B cell (primary cell): ENCODE measurements around the gene PDIA4. TPM values are rescaled to one million over a fixed set of nuclear protein-coding genes. Genes with fewer than 3 reads are reported as not detected.

Experiments used
- ATAC-seq: fragments of 200-7000 bp; cut with Tn5 transposase; one replicate; pipeline ENCODE4 v1.10.0; 2021; ENCODE audit warnings: low read depth, mild to moderate bottlenecking, moderate number of reproducible peaks, moderate library complexity
- CTCF ChIA-PET: fragments of 350-600 bp; sonication (Branson Sonifier 250); formaldehyde crosslinking; loops from one replicate; lab custom pipeline; 2021; ENCODE audit warnings: antibody characterized with exemption, inconsistent platforms; lab: Charles Lee
- POLR2A ChIA-PET: fragments of 350-600 bp; sonication (Branson Sonifier 250); formaldehyde crosslinking; loops from one replicate; lab custom pipeline; 2021; ENCODE audit warnings: antibody characterized with exemption; lab: Charles Lee
- DNase-seq: peaks from one replicate; pipeline ENCODE4 v3.0.0; 2013
- H2AFZ ChIP-seq: 2 replicates; pipeline ENCODE4 v1.6.1; 2012; ENCODE audit warnings: mild to moderate bottlenecking, low read depth, low read length; ENCODE audit not compliant: insufficient read depth, poor library complexity, severe bottlenecking
- H3K27ac ChIP-seq, 2 donors: 1 replicate in 1 of 2; 2 replicates in 1 of 2; pipeline ENCODE4 v1.5.1; 2012 to 2013; ENCODE audit warnings: low read length in 2 of 2, mild to moderate bottlenecking in 2 of 2, moderate library complexity in 1 of 2
- H3K27me3 ChIP-seq, 4 experiments: fragments of 200-600 bp in 1 of 4; sonication (generic) in 1 of 4; replicated peaks in 1 of 4; 1 replicate in 2 of 4; 2 replicates in 2 of 4; pipeline versions ENCODE4 v1.6.1 to v1.7.0; 2013 to 2016; ENCODE audit warnings: low read length in 3 of 4, mild to moderate bottlenecking in 2 of 4, mixed read lengths in 1 of 4, moderate library complexity in 1 of 4; ENCODE audit not compliant: insufficient read depth in 4 of 4, control insufficient read depth in 3 of 4; ENCODE audit errors: control extremely low read depth in 1 of 4
- H3K36me3 ChIP-seq, 2 experiments: replicated peaks in 1 of 2; 1 replicate in 1 of 2; 2 replicates in 1 of 2; pipeline versions ENCODE4 v1.6.1 to v1.7.1; 2013; ENCODE audit warnings: low read length in 1 of 2; ENCODE audit not compliant: insufficient read depth in 2 of 2, control insufficient read depth in 1 of 2; ENCODE audit errors: control extremely low read depth in 1 of 2, extremely low read depth in 1 of 2
- H3K4me1 ChIP-seq, 2 donors: fragments of 200-600 bp in 1 of 2; sonication (generic) in 1 of 2; 1 replicate in 1 of 2; 2 replicates in 1 of 2; pipeline versions ENCODE4 v1.5.1 to v1.6.1; 2013 to 2017; ENCODE audit warnings: low read length in 2 of 2; ENCODE audit not compliant: control insufficient read depth in 2 of 2, insufficient read depth in 2 of 2
- H3K4me2 ChIP-seq: replicated peaks from 2 replicates; pipeline ENCODE3; 2012; ENCODE audit warnings: mild to moderate bottlenecking, low read depth, low read length; ENCODE audit not compliant: poor library complexity, severe bottlenecking
- H3K4me3 ChIP-seq, 5 experiments: fragments of 200-600 bp in 1 of 5; sonication (generic) in 1 of 5; 1 replicate in 3 of 5; 2 replicates in 2 of 5; pipeline versions ENCODE4 v1.5.1 to v1.7.0; 2011 to 2016; ENCODE audit warnings: low read length in 4 of 5, mild to moderate bottlenecking in 4 of 5, low read depth in 2 of 5, control low read depth in 1 of 5, moderate library complexity in 1 of 5; ENCODE audit not compliant: insufficient read depth in 1 of 5; ENCODE audit errors: control extremely low read depth in 1 of 5, extremely low read depth in 1 of 5
- H3K79me2 ChIP-seq: fragments of 200-600 bp; sonication (generic); one replicate; pipeline ENCODE4 v1.6.0; 2016; ENCODE audit warnings: low read length; ENCODE audit not compliant: control insufficient read depth, insufficient read depth
- H3K9ac ChIP-seq: fragments of 200-600 bp; sonication (generic); 2 replicates; pipeline ENCODE4 v1.6.1; 2017; ENCODE audit warnings: mild to moderate bottlenecking, low read length, moderate library complexity
- H3K9me3 ChIP-seq, 3 donors: one replicate each; pipeline versions ENCODE4 v1.6.1 to v1.7.1; 2013; ENCODE audit warnings: low read length in 2 of 3; ENCODE audit not compliant: control insufficient read depth in 2 of 3, insufficient read depth in 1 of 3; ENCODE audit errors: control extremely low read depth in 1 of 3
- H4K20me1 ChIP-seq: 2 replicates; pipeline ENCODE4 v1.6.0; 2012; ENCODE audit warnings: mild to moderate bottlenecking, low read length; ENCODE audit not compliant: insufficient read depth, control insufficient read depth, poor library complexity, severe bottlenecking
- H3K27ac Mint-ChIP-seq: one replicate; pipeline ENCODE4 v1.8.0; 2021; ENCODE audit warnings: mixed read lengths
- H3K27me3 Mint-ChIP-seq: one replicate; pipeline ENCODE4 v1.8.0; 2021; ENCODE audit warnings: mixed read lengths
- H3K4me1 Mint-ChIP-seq: one replicate; pipeline ENCODE4 v1.8.0; 2021; ENCODE audit warnings: mixed read lengths
- H3K4me3 Mint-ChIP-seq: one replicate; pipeline ENCODE4 v1.8.0; 2021; ENCODE audit warnings: mixed read lengths
- H3K9me3 Mint-ChIP-seq: one replicate; pipeline ENCODE4 v1.8.0; 2022; ENCODE audit warnings: mixed read lengths; ENCODE audit not compliant: insufficient read depth
- CTCF ChIP-seq: fragments of 200-600 bp; IDR thresholded peaks from one replicate; pipeline ENCODE4 v1.8.0; 2022; ENCODE audit warnings: antibody characterized with exemption, mild to moderate bottlenecking
- EZH2 ChIP-seq: IDR thresholded peaks from 2 replicates; pipeline ENCODE4 v1.6.1; 2012; ENCODE audit warnings: borderline replicate concordance, low read depth, mild to moderate bottlenecking, moderate library complexity, low read length; ENCODE audit not compliant: insufficient read depth, poor library complexity, severe bottlenecking
- WGBS: methylation state at CpG from one replicate; pipeline ENCODE4 v1.1.5; 2013; ENCODE audit warnings: missing lambda C conversion rate; ENCODE audit not compliant: insufficient coverage; 5-methylcytosine and 5-hydroxymethylcytosine counted together
- intact Hi-C: fragments of 100-400 bp; cut with micrococcal nuclease; formaldehyde crosslinking; loops from one replicate; pipeline ENCODE4 v1.10.0; 2022
- polyA plus RNA-seq: library from polyadenylated mRNA; depleted of rRNA; stranded (reverse); fragments of >200 nt; gene quantifications from 2 replicates; pipeline ENCODE4 v1.2.3, GENCODE V29; 2012
- total RNA-seq, 2 donors: library from RNA; stranded (reverse); fragments of 120-200 nt in 1 of 2; gene quantifications; 1 replicate in 1 of 2; 2 replicates in 1 of 2; pipeline versions ENCODE4 v1.2.3 to v1.2.4, GENCODE V29; 2013 to 2022

Gene PDIA4
- total and polyA plus RNA-seq, 2 donors (not counting 1 experiment from before 2014, with no cell fraction given): 31.6 to 34.7 TPM

- Histone ChIP-seq H3K9me3 (peaks cover 0 to 10% (median 0%) of the 10 kb centered on the region in 3 donors), H2AFZ (peak overlapping the region; percentile 45), H3K4me1 (peaks cover 9 to 27% of the 10 kb centered on the region in 2 donors), H3K4me3 (peak overlapping the region; percentile 66 to 100 (median 75)), H3K9ac (peak overlapping the region; percentile 74), H3K36me3 (no peaks in the 10 kb centered on the region), H3K79me2 (no peaks in the 10 kb centered on the region), H3K27me3 (no peaks in the 10 kb centered on the region), H3K27ac (peak overlapping the region; percentile 56 to 89), H4K20me1 (no peaks in the 10 kb centered on the region), H3K4me2 (peak overlapping the region; percentile 66)
- TF ChIP-seq EZH2: no peak
- no peak for TF ChIP-seq CTCF
- peak overlapping the region; percentile 98 for H3K4me3 Mint-ChIP-seq
- WGBS: 2% methylated on average over 5 of the region's 5 CpGs
- H3K4me1 Mint-ChIP-seq: peaks cover 28% of the 10 kb centered on the region
- DNase-seq: no peak
- H3K27me3 Mint-ChIP-seq: no peaks in the 10 kb centered on the region
- POLR2A ChIA-PET: interaction anchor here (0.6 to 1.4 kb wide), 3 partner anchors 25 to 264 kb away, joined by 3 to 10 read pairs (median 4); partner anchors contain the start of gene CUL1
- peak overlapping the region; percentile 90 for H3K27ac Mint-ChIP-seq
- ATAC-seq: no peak
- intact Hi-C loops: loop anchor here (1.0 to 2.0 kb wide), 5 partner anchors 24 to 698 kb away; partner anchors contain the start of gene CUL1
- CTCF ChIA-PET: interaction anchor here (0.8 to 3.9 kb wide), 21 partner anchors 10 to 697 kb away, joined by 3 to 31 read pairs (median 5); partner anchors contain the start of gene CUL1
- H3K9me3 Mint-ChIP-seq: no peaks in the 10 kb centered on the region
Observed at GRCh38 chr7:148962440-148962822, 65.9 kb downstream of the PDIA4 start.

- H3K27me3 Mint-ChIP-seq: no peaks in the 10 kb centered on the region
- no peak overlapping the region for H3K27ac ChIP-seq
- no peak overlapping the region for H3K4me3 Mint-ChIP-seq
- ChIA-PET POLR2A (no interaction called here), CTCF (interaction anchor here (2.6 kb wide), 1 partner anchor 384 kb away, joined by 13 read pairs; no protein-coding TSS in a partner anchor)
- no peak overlapping the region for H3K27ac Mint-ChIP-seq
- no peaks in the 10 kb centered on the region for H3K27me3 ChIP-seq
- TF ChIP-seq EZH2: no peak
- no peak for TF ChIP-seq CTCF
- H3K9ac ChIP-seq: no peak overlapping the region
- no peaks in the 10 kb centered on the region for H3K79me2 ChIP-seq
- H3K9me3 Mint-ChIP-seq: no peaks in the 10 kb centered on the region
- H3K4me3 ChIP-seq: no peak overlapping the region
- 88% methylated on average over 2 of the region's 3 CpGs for whole genome bisulfite sequencing
- peaks cover 9 to 18% of the 10 kb centered on the region in 2 donors for H3K4me1 ChIP-seq
- H3K4me1 Mint-ChIP-seq: peaks cover 19% of the 10 kb centered on the region
- DNase-seq (no peak), ATAC-seq (no peak)
- no peaks in the 10 kb centered on the region for H3K36me3 ChIP-seq
- intact Hi-C loops: no loop called here
- H4K20me1 ChIP-seq: no peaks in the 10 kb centered on the region
- H3K4me2 ChIP-seq: no peak overlapping the region
- H3K9me3 ChIP-seq: peaks cover 0 to 5% (median 0%) of the 10 kb centered on the region in 3 donors
- no peak overlapping the region for H2AFZ ChIP-seq
Observed at GRCh38 chr7:148959726-148960125, 68.6 kb downstream of the PDIA4 start.
